GM12892 (cell line): ENCODE measurements around the gene METTL2B.

ENCODE experiments used
- POLR2A ChIP-seq: IDR thresholded peaks from 2 replicates; pipeline ENCODE4 v1.6.1; 2011; ENCODE audit warnings: low read depth, low read length, control low read depth
- TAF1 ChIP-seq: IDR thresholded peaks from 2 replicates; pipeline ENCODE4 v1.6.1; 2011; ENCODE audit warnings: low read depth, mild to moderate bottlenecking, control low read depth, low read length, borderline replicate concordance

GRCh38 chr7:128447941-128448564 is 28.5 kb upstream of the METTL2B start:
- TF ChIP-seq POLR2A: no peak
- no peak for TF ChIP-seq TAF1
